CD4-positive, alpha-beta T cell treated with Interferon gamma for 1 hour (primary cell): ENCODE results near the gene ANKIB1.
"Not testable (repeated sequence)": the region's sequence is repeated elsewhere in the genome, so short reads cannot be mapped to it uniquely, and the experiment has no call there.

Source experiments
- DNase-seq: peaks from one replicate; pipeline ENCODE4 v3.0.0-alpha.2; 2020

Gene ANKIB1

DNA sequence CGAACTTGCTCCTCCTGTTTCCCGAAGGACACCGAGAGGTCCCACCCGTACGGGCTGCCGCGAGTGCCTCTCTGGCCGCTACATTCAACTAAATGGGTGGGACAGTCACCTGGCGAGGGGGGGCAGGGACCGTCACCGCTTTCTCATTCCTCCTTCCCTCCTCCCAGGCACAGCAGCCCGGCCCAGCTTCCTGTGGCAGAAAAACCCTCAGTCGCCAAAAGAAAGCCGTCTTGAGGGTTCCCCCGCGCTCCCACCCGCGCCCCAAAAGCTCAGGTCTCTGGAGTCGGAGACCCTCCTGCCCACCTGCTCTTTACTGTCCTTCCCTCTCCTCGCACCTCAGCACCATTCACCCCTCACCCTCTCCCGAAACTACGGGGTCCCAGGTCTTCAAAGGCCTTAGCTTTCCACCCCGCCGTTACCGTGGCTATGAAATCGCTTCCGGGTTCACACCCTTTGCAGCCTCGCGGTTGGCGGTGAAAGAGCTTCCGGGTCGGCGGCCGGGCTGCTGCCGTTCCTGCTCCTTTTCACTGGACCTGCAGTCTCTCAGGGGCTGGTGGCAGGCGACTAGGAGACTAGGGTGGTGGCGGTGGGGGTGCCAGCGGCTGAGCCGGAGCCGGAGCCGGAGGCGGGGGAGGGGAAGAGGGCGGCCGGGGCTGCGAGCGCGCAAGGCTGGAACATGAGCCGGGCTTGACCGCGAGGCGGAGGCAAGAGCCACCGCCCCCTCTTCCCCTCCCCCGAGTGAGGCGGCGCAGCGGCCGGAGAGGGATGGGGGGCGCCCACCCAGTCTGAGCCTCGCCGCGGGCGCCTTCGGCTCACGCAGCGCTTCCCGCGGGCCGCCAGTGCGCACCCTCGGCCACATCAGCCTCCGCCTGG, at the start of gene ANKIB1, which contains the start of gene KRIT1:
TSS of gene ANKIB1 (plus strand) at position 488 of the 873 bp plus-strand sequence. CDS start 49,005 bp downstream, outside the sequence.
TSS of gene KRIT1 (minus strand) at position 428 of the 873 bp plus-strand sequence. CDS start 3,779 bp downstream, outside the sequence.
- peak; percentile 87 for DNase-seq

DNA sequence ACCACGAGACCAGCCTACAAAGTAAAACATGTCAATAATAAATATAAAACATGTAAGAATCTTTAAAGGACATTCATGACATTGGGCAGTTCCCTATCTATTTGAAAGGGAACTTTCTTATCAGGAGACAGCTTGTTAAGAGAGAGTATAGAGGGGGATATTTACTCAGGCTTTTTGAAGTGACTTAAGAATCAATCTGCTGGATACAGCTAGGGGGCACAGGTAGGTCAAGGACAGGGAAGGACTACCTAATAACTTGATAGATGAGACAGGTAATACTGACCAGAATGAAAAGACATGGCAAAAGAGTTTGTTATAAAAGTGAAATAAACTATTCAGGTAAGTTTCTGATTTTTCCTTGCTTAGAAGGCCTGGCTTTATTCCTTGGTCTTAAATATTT, 45.0 kb upstream of the ANKIB1 start:
- no peak for DNase-seq

DNA sequence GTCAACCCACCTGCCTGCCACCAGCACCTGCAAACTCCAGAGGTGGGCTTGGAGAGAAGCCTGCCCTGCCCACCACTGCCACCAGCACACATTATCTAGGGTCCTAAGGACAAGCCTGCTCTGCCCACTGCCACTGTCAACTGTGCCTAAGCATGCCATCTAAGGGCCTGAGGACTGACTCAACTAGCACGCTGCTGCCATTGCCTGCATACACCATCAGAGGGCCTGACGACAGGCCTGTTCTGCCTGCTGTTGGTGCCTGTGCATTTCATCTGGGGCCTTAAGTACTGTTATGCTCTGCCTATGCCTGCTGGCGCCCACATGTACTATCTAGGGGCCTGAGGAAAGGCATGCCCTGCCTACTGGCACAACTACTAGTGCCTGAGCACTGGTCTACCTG, 39.8 kb upstream of the ANKIB1 start:
- no peak for DNase-seq

GRCh38 chr7:92206672-92207071, 39.1 kb upstream of the ANKIB1 start:
- DNase-seq: no peak

GRCh38 chr7:92221766-92222165, 24.0 kb upstream of the ANKIB1 start:
- DNase-seq: no peak

- no peak for DNase-seq
Observed at GRCh38 chr7:92226981-92227380, 18.8 kb upstream of the ANKIB1 start.

DNA sequence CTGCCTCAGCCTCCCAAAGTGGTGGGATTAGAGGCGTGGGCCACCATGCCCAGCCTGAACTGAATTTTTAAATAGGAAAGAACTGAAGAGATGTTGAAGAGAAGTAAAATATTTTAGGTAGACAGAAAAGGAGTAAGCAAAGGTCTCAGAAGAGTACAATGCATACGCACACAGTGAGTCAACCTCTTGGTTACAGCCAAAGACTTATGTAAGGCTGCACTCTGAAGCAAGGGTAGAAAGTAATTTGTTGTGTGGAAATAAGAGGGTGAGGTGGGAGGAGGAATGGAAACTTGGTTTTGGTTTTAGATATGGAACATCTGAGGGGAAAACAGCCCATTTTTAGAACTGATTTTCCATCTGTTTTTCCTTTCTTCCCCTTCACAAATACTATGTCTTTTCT, 17.7 kb upstream of the ANKIB1 start:
- DNase-seq: no peak

DNA sequence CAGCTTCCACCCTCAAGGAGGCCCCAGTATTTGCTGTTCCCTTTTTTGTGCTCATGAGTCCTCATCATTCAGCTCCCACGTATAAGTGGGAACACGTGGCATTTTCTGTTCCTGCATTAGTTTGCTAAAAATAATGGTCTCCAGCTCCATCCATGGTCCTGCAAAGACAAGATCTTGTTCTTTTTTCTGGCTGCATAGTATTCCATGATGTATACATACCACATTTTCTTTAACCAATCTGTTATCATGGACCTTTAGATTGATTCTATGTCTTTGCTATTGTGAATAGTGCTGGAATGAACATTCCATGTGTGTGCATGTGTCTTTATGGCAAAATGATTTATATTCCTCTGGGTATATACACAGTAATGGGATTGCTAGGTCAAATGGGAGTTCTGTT, 17.0 kb upstream of the ANKIB1 start:
- no peak for DNase-seq

- DNase-seq: no peak
Observed at GRCh38 chr7:92230547-92230946, 15.2 kb upstream of the ANKIB1 start.

DNA sequence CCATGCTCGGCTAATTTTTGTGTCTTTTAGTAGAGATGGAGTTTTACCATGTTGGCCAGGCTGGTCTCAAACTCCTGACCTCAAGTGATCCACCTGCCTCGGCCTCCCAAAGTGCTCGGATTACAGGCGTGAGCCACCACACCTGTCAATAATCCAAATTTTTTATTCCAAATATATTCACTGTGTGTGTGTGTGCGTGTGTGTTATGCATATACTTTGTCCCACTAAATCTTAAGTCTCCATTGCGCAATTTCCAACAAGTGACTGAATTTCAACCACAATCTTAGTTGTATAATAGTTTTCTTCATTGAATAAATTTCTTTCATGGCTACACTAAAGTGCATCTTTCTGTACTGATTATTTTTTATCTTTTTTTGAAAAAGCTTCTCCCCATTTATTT, 2.8 kb upstream of the ANKIB1 start:
- no peak for DNase-seq

DNA sequence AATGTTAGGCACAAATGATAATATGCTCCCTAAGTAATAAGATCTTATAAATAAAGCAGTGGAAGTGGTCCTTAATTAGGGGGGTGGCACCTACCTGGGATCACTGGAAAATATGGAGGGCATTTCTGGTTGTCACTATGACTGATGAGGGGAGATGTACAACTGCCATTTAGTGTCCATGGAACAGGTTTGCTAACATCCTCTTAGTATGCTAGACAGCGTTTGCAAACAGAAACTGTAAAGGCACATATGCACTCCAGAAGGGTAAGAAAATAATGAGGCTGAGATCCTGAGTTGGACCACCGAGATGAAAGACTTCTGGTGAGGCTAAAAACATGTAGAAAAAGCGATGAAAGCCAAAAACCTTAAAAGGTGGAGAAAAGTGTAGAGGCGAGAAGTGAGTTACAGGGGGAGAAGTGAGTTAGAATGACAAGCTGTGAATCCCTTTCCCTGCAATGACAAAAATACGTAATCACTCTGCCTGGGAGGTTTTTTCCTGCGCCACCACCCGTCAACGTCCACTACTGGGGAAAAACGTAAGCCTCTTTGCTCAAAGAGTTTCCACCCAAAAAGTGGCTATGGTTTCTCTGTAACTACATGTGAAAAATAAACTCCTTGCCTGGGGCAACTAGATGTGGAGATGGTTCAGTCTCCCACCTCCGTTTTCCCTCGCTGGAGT, 827 bp upstream of the ANKIB1 start:
- DNase-seq: peak; percentile 13

DNA sequence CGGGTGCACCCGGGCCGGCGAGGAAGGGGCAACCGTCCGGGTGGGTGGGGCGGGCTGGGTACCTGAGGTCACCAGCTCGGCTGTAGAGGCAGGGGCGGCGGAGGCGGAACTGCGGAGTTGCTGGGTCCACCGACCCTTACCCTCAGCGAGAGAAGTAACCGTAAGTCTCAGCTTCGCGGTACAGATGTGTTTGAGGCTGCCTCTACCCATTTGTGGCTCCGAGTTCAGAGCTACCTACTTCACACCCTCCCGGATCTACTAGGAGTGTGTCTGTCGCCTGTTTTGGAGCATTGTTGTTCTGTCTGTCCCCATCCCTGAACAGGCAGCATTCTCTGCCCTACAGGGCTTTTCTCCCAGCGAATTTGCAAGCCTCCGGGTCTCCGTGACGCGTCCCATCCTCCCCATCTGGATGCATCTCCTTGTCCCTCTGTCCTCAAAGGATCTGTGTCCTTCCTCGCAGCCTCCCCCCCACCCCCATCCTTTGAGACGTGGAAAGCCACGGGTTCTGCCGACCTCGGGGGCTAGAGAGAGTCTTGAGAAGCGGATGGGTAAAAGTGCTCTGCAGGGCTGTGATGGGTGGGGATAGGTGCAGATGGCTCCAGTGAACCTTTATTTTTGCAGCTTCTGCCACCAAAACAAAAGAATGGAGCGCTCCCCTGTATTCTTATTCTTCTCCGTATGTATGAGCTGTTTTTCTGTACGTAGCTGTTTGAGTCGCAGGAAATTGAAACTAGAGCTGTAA, 757 bp downstream of the ANKIB1 start:
- no peak for DNase-seq

GRCh38 chr7:92250603-92251002, 4.8 kb downstream of the ANKIB1 start:
- no peak for DNase-seq

- DNase-seq: no peak
Observed at GRCh38 chr7:92251181-92251580, 5.4 kb downstream of the ANKIB1 start.

DNA sequence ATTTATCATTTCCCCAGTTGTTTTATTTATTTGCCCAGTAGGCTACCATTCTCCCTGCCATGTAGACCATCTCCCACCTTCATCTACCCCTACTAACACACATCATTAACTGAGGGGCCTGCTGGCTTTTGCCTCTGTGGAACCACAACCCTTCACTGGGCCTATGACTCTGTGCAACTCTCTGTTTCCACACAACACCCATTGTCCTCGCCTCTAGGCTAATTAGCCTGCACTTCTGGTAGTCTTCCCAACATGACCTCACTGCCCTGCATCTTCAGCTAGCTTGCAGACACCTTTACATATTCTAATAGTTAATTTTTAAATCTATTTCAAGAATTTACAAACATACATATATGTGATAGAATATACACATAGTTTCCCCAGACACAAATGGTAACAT, 7.5 kb downstream of the ANKIB1 start:
- no peak for DNase-seq

GRCh38 chr7:92254800-92255199, 9.0 kb downstream of the ANKIB1 start:
- not testable (repeated sequence) for DNase-seq

DNA sequence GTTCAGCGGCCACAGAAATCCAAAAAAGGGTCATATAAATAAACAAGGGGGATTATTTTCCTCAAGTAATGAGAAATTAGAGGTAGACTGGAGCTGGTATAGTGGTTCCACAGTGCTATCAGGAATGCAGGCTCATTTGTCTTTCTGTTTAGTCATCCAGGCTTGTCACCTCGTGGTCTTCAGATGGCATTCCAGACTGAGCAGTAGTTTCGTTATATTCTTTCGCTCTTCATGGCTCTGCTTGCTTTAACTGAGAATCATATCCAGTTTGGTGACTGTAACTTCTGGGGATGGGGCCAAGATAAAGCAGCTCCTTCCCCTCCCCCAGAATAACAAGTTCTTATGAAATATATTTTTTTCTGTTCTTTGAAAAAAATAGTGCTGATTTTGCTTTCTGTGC, 9.5 kb downstream of the ANKIB1 start:
- no peak for DNase-seq

GRCh38 chr7:92259062-92259461, 13.3 kb downstream of the ANKIB1 start:
- no peak for DNase-seq

- DNase-seq: no peak
Observed at GRCh38 chr7:92259610-92260247, 14.0 kb downstream of the ANKIB1 start.

DNA sequence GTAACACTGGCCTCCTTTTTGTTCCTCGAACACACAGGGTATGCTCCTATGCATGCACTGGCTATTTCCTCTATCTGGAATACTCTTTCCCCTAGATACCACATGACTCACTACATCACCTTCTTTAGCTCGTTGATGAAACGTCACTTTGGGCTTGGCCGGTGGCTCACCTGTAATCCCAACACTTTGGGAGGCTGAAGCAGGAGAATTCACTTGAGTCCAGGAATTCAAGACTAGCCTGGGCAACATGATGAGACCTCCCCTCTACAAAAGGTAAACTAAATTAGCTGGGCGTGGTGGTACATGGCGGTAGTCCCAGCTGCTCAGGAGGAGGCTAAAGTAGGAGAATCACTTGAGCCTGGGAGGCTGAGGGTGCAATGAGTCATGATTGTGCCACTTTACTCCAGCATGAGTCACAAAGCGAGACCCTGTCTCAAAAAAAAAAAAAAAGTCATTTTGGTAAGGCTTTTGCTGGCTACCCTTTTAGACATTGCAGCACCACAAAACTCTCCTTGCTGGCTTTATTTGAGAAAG, 14.5 kb downstream of the ANKIB1 start:
- DNase-seq: no peak

GRCh38 chr7:92266415-92267241, 20.9 kb downstream of the ANKIB1 start:
- DNase-seq: no peak

DNA sequence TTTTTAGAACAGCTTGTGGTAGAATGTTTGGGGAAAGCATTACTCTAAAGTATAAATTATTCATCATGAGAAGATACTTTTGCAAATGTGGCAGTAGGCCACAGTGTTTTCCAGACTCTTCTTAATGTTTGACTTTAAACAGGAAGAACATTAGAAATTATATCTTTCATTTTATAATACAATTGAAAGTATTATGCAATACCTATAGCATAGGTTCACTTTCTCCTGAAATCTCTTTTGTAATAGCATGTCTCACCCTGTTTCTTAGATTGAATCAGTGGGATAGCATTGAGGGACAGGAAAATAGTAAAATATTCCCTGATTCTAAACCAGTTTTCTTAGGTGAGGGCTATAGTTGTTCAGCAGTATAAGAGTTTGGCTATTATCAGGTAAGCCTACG, 23.1 kb downstream of the ANKIB1 start:
- no peak for DNase-seq
